GM12865 (cell line): Measurements from ENCODE around the gene CLIC5.

Experiments used
- DNase-seq: peaks from one replicate; pipeline ENCODE4 v3.0.0; 2010; ENCODE audit warnings: low read depth
- H3K4me3 ChIP-seq: 2 replicates; pipeline ENCODE4 v1.5.1; 2011; ENCODE audit warnings: mild to moderate bottlenecking, low read depth, low read length, control low read depth
- CTCF ChIP-seq: IDR thresholded peaks from 2 replicates; pipeline ENCODE4 v1.5.1; 2011; ENCODE audit warnings: low read length, control low read depth, low read depth, inconsistent platforms; ENCODE audit not compliant: insufficient read depth; ENCODE audit errors: missing control alignments

Gene CLIC5

GRCh38 chr6:45986746-45987274, 28.9 kb downstream of the CLIC5 start:
- TF ChIP-seq CTCF: no peak
- H3K4me3 ChIP-seq: no peak overlapping the region
- DNase-seq: no peak

GRCh38 chr6:45984788-45985425, 30.8 kb downstream of the CLIC5 start:
- no peak for DNase-seq
- TF ChIP-seq CTCF: no peak
- no peak overlapping the region for H3K4me3 ChIP-seq

GRCh38 chr6:45984347-45984746, 31.3 kb downstream of the CLIC5 start:
- no peak for DNase-seq
- no peak for TF ChIP-seq CTCF
- no peak overlapping the region for H3K4me3 ChIP-seq

- TF ChIP-seq CTCF: no peak
- no peak for DNase-seq
Measured at GRCh38 chr6:45983062-45983461, 32.6 kb downstream of the CLIC5 start.

GRCh38 chr6:45982280-45983036, 33.2 kb downstream of the CLIC5 start:
- DNase-seq: no peak
- no peak for TF ChIP-seq CTCF
- no peak overlapping the region for H3K4me3 ChIP-seq

More at GRCh38 chr6:45983062-45983461, 32.6 kb downstream of the CLIC5 start:
- no peak overlapping the region for H3K4me3 ChIP-seq

- H3K4me3 ChIP-seq: no peak overlapping the region
- no peak for DNase-seq
- TF ChIP-seq CTCF: no peak
Measured at GRCh38 chr6:45981046-45981445, 34.6 kb downstream of the CLIC5 start.

- no peak for TF ChIP-seq CTCF
- H3K4me3 ChIP-seq: no peak overlapping the region
- no peak for DNase-seq
Measured at GRCh38 chr6:45979311-45979710, 36.3 kb downstream of the CLIC5 start.
